Endothelial cell of umbilical vein (primary cell): ENCODE data around the gene IGSF23. TPM values are rescaled to one million over a fixed set of nuclear protein-coding genes. Genes with fewer than 3 reads are reported as not detected.

Source experiments
- BruUV-seq: library from RNA; stranded (reverse); fragments of 400-500 nt; replicated peaks from 2 replicates; lab custom pipeline; 2021; lab: Mats Ljungman, UMichigan
- CTCF ChIA-PET: fragments of 300-600, 350-600 bp; sonication (Branson Sonifier 250); formaldehyde crosslinking; loops from one replicate; lab custom pipeline; 2021; ENCODE audit warnings: antibody characterized with exemption, inconsistent platforms; lab: Charles Lee
- POLR2A ChIA-PET: fragments of 300-600, 350-600 bp; sonication (Branson Sonifier 250); formaldehyde crosslinking; loops from one replicate; lab custom pipeline; 2021; ENCODE audit warnings: antibody characterized with exemption, inconsistent platforms; lab: Charles Lee
- DNase-seq: peaks from one replicate; pipeline ENCODE4 v3.0.0-alpha.2; 2011; ENCODE audit warnings: low read depth, low spot score
- FAIRE-seq: peaks from 2 replicates; lab custom pipeline; 2011; peaks lifted over from hg19 to GRCh38; lab: Jason Lieb, UNC
- H2AFZ ChIP-seq: 2 replicates; pipeline ENCODE4 v1.6.0; 2012; ENCODE audit warnings: low read depth, low read length, control low read depth, inconsistent platforms
- H3K27ac ChIP-seq: 2 replicates; pipeline ENCODE4 v1.5.1; 2011; ENCODE audit warnings: low read depth, mild to moderate bottlenecking, control low read depth, low read length, moderate library complexity; ENCODE audit not compliant: insufficient read depth
- H3K27me3 ChIP-seq, 2 experiments: 2 replicates each; pipeline versions ENCODE4 v1.6.0 to v1.6.1; 2011; ENCODE audit warnings: low read length in 2 of 2, mixed read lengths in 1 of 2; ENCODE audit not compliant: control insufficient read depth in 2 of 2, insufficient read depth in 2 of 2
- H3K36me3 ChIP-seq, 2 experiments: 2 replicates in 1 of 2; 3 replicates in 1 of 2; pipeline ENCODE4 v1.5.1; 2011; ENCODE audit warnings: low read length in 2 of 2, mild to moderate bottlenecking in 1 of 2, moderate library complexity in 1 of 2; ENCODE audit not compliant: control insufficient read depth in 2 of 2, insufficient read depth in 2 of 2; ENCODE audit errors: extremely low read depth in 1 of 2
- H3K4me1 ChIP-seq: 3 replicates; pipeline ENCODE4 v1.5.1; 2011; ENCODE audit warnings: mild to moderate bottlenecking, low read length; ENCODE audit not compliant: control insufficient read depth, insufficient read depth; ENCODE audit errors: extremely low read depth
- H3K4me2 ChIP-seq: 2 replicates; pipeline ENCODE4 v1.6.1; 2011; ENCODE audit warnings: low read length, control low read depth, mixed read lengths; ENCODE audit not compliant: insufficient read depth
- H3K4me3 ChIP-seq, 3 experiments: fragments of 200-600 bp in 1 of 3; sonication (generic), shearing (Covaris generic) in 1 of 3; replicated peaks in 1 of 3; 2 replicates each; pipeline ENCODE4 v1.5.1; 2011 to 2016; ENCODE audit warnings: control low read depth in 3 of 3, low read length in 3 of 3, mild to moderate bottlenecking in 2 of 3, inconsistent platforms in 1 of 3, low read depth in 1 of 3, moderate library complexity in 1 of 3; ENCODE audit not compliant: insufficient read depth in 1 of 3
- H3K79me2 ChIP-seq: 2 replicates; pipeline ENCODE4 v1.6.0; 2012; ENCODE audit warnings: low read length, inconsistent platforms; ENCODE audit not compliant: control insufficient read depth, insufficient read depth
- H3K9ac ChIP-seq: replicated peaks from 2 replicates; pipeline ENCODE3; 2011; ENCODE audit warnings: low read length, control low read depth; ENCODE audit not compliant: insufficient read depth; ENCODE audit errors: extremely low read depth
- H3K9me1 ChIP-seq: replicated peaks from 3 replicates; pipeline ENCODE4 v1.6.0; 2011; ENCODE audit warnings: mild to moderate bottlenecking, low read length; ENCODE audit not compliant: control insufficient read depth, insufficient read depth; ENCODE audit errors: extremely low read depth
- H3K9me3 ChIP-seq: replicated peaks from 2 replicates; pipeline ENCODE4 v1.5.1; 2012; ENCODE audit warnings: low read length, inconsistent platforms; ENCODE audit not compliant: control insufficient read depth, insufficient read depth
- H4K20me1 ChIP-seq: replicated peaks from 2 replicates; pipeline ENCODE3; 2011; ENCODE audit warnings: mild to moderate bottlenecking, low read length; ENCODE audit not compliant: control insufficient read depth, insufficient read depth; ENCODE audit errors: extremely low read depth
- EZH2 ChIP-seq: IDR thresholded peaks from 2 replicates; pipeline ENCODE4 v1.6.1; 2012; ENCODE audit warnings: borderline replicate concordance, low read depth, mild to moderate bottlenecking, moderate library complexity, low read length, inconsistent platforms; ENCODE audit not compliant: severe bottlenecking
- FOS ChIP-seq: IDR thresholded peaks from 2 replicates; pipeline ENCODE4 v1.6.1; 2011; ENCODE audit warnings: mild to moderate bottlenecking, low read length, moderate library complexity, borderline replicate concordance; ENCODE audit not compliant: insufficient read depth
- GATA2 ChIP-seq: IDR thresholded peaks from 2 replicates; pipeline ENCODE4 v1.7.0; 2011; ENCODE audit warnings: low read depth, mild to moderate bottlenecking, moderate library complexity, mixed read lengths, low read length; ENCODE audit not compliant: insufficient read length, insufficient read depth
- JUN ChIP-seq: IDR thresholded peaks from 2 replicates; pipeline ENCODE4 v1.6.1; 2011; ENCODE audit warnings: borderline replicate concordance, low read depth; ENCODE audit not compliant: insufficient read length, insufficient read depth
- MYC ChIP-seq: IDR thresholded peaks from one replicate; pipeline ENCODE4 v1.6.1; 2011; ENCODE audit warnings: mild to moderate bottlenecking, low read depth, low read length
- POLR2A ChIP-seq: IDR thresholded peaks from 2 replicates; pipeline ENCODE4 v1.6.1; 2012; ENCODE audit warnings: low read depth, mild to moderate bottlenecking, control low read depth, low read length
- POLR2AphosphoS5 ChIP-seq: IDR thresholded peaks from 2 replicates; pipeline ENCODE4 v1.6.1; 2012; ENCODE audit warnings: low read depth, mild to moderate bottlenecking, control low read depth, low read length, moderate library complexity; ENCODE audit not compliant: insufficient read depth
- dilution Hi-C: fragments of 300-500 bp; cut with MboI; formaldehyde crosslinking; loops from one replicate; pipeline ENCODE4 v1.15.0; 2019; ENCODE audit warnings: low sequenced_read_pairs; ENCODE audit not compliant: extremely low pct_ligation_motif_present
- intact Hi-C: fragments of 100-400 bp; cut with micrococcal nuclease; formaldehyde crosslinking; loops from one replicate; pipeline ENCODE4 v1.10.0; 2022
- polyA plus RNA-seq, 4 experiments: library from polyadenylated mRNA; depleted of rRNA in 3 of 4; stranded (reverse) in 3 of 4; unstranded in 1 of 4; fragments of >200 nt; gene quantifications; 2 replicates each; pipeline versions ENCODE4 v1.2.1 to v1.2.3, GENCODE V29; 2011 to 2012; ENCODE audit warnings: missing spikeins in 1 of 4
- total RNA-seq: library from RNA; stranded (reverse); gene quantifications from 2 replicates; pipeline ENCODE4 v1.2.3, GENCODE V29; 2021
- TF ChIP-seq, protein P1 (sequence below), 2 donors: IDR thresholded peaks; 1 replicate in 1 of 2; 2 replicates in 1 of 2; pipeline ENCODE4 v1.5.1; 2011; ENCODE audit warnings: low read length in 2 of 2, mild to moderate bottlenecking in 2 of 2, moderate library complexity in 2 of 2, control low read depth in 1 of 2, inconsistent platforms in 1 of 2, low read depth in 1 of 2; ENCODE audit not compliant: insufficient read depth in 1 of 2; ENCODE audit errors: extremely low read depth in 1 of 2
- TF ChIP-seq, protein P2 (sequence below): IDR thresholded peaks from 2 replicates; pipeline ENCODE4 v1.6.1; 2011; ENCODE audit not compliant: insufficient read depth, insufficient read length

IGSF23 gene
- total and polyA plus RNA-seq, 2 donors (not counting 3 experiments of a cell fraction or from before 2014, with no cell fraction given): 0.73 TPM; not detected in 1

DNA sequence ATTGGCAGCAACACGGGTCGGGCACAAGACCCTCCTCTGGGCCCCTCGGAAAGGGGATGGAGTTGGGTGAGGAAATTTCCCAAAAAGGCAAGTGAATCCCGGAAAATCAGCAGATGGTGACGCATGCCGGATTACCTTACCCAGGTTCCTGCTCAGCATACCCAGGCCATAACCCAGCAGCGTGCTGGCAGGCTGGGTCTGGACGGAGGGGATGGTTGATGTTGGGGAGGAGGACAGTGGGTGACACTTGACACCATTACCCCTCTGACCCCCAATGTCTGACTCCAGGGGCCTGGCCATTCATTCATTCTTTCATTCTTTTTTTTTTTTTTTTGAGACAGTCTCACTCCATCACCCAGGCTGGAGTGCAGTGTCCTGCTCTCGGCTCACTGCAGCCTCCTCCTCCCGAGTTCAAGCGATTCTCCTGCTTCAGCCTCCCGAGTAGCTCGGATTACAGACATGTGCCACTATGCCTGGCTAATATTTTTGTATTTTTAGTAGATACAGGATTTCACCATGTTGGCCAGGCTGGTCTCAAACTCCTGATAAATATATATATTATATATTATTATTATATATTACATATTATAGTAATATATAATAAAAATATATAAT lies 31.1 kb downstream of the IGSF23 start:
- Histone ChIP-seq H3K4me1 (peaks cover 43% of the 10 kb centered on the region), H3K9me1 (no peaks in the 10 kb centered on the region), H3K4me3 (peak overlapping the region; percentile 83 to 89 (median 85)), H3K36me3 (peaks cover 1 to 10% of the 10 kb centered on the region in 2 experiments), H3K9ac (peak overlapping the region; percentile 97), H3K9me3 (no peaks in the 10 kb centered on the region), H3K4me2 (peak overlapping the region; percentile 60), H3K27ac (peak overlapping the region; percentile 89), H3K27me3 (no peaks in the 10 kb centered on the region), H4K20me1 (no peaks in the 10 kb centered on the region), H3K79me2 (peaks cover 53% of the 10 kb centered on the region), H2AFZ (peak overlapping the region; percentile 23)
- TF ChIP-seq, protein P1, sequence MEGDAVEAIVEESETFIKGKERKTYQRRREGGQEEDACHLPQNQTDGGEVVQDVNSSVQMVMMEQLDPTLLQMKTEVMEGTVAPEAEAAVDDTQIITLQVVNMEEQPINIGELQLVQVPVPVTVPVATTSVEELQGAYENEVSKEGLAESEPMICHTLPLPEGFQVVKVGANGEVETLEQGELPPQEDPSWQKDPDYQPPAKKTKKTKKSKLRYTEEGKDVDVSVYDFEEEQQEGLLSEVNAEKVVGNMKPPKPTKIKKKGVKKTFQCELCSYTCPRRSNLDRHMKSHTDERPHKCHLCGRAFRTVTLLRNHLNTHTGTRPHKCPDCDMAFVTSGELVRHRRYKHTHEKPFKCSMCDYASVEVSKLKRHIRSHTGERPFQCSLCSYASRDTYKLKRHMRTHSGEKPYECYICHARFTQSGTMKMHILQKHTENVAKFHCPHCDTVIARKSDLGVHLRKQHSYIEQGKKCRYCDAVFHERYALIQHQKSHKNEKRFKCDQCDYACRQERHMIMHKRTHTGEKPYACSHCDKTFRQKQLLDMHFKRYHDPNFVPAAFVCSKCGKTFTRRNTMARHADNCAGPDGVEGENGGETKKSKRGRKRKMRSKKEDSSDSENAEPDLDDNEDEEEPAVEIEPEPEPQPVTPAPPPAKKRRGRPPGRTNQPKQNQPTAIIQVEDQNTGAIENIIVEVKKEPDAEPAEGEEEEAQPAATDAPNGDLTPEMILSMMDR (IDR thresholded peaks at IDR 0.05; ENCODE audit: extremely low read depth in 1 of 2, insufficient read depth in 1 of 2, low read depth in 1 of 2, low read length in 2 of 2): no peak
- no peak for TF ChIP-seq FOS
- peak; percentile 65 for TF ChIP-seq POLR2A
- TF ChIP-seq, protein P2, sequence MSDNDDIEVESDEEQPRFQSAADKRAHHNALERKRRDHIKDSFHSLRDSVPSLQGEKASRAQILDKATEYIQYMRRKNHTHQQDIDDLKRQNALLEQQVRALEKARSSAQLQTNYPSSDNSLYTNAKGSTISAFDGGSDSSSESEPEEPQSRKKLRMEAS: no peak
- no peak for TF ChIP-seq GATA2
- TF ChIP-seq MYC: no peak
- TF ChIP-seq POLR2AphosphoS5: peak; percentile 73
- no peak for TF ChIP-seq JUN
- TF ChIP-seq EZH2: no peak
- BruUV-seq: no TSS peak
- peak; percentile 55 for DNase-seq
- POLR2A ChIA-PET: interaction anchor here (0.6 to 1.4 kb wide), 8 partner anchors 10 to 167 kb away, joined by 3 to 8 read pairs (median 4); no protein-coding TSS in a partner anchor
- CTCF ChIA-PET: interaction anchor here (0.7 to 2.6 kb wide), 12 partner anchors 10 to 126 kb away, joined by 3 to 27 read pairs (median 7); no protein-coding TSS in a partner anchor
- intact Hi-C loops (loop anchor here (1.0 kb wide), 1 partner anchor 56 kb away; no protein-coding TSS in a partner anchor), dilution Hi-C loops (no loop called here)
- FAIRE-seq: peak; percentile 81
